Measurements from ENCODE around the gene CASP7.
A peak's percentile ranks its signal among the peaks of the same experiment; 100 is the strongest.

Gene CASP7

GRCh38 chr10:113666682-113667252 is 12.9 kb upstream of the CASP7 start:
- peak in 1 of 2 donors; percentile 35 for DNase-seq

- DNase-seq: peak; percentile 21 to 95
These were observed 739 bp downstream of the CASP7 start for GRCh38 chr10:113680190-113681111.

GRCh38 chr10:113681533-113682470 is 2.1 kb downstream of the CASP7 start:
- DNase-seq: no peak

- DNase-seq: no peak
These were observed 3.6 kb downstream of the CASP7 start for GRCh38 chr10:113683300-113683699.

- DNase-seq: no peak
These were observed 6.3 kb downstream of the CASP7 start for GRCh38 chr10:113686028-113686427.

GRCh38 chr10:113687037-113687436 is 7.3 kb downstream of the CASP7 start:
- no peak for DNase-seq

GRCh38 chr10:113689057-113689456 is 9.3 kb downstream of the CASP7 start:
- DNase-seq: no peak

GRCh38 chr10:113689574-113689973 is 9.9 kb downstream of the CASP7 start:
- no peak for DNase-seq

- DNase-seq: no peak
These were observed 11.0 kb downstream of the CASP7 start for GRCh38 chr10:113690749-113691148.

- DNase-seq: no peak
These were observed 11.7 kb downstream of the CASP7 start for GRCh38 chr10:113691381-113691780.

- no peak for DNase-seq
These were observed 12.6 kb downstream of the CASP7 start for GRCh38 chr10:113692271-113692670.

GRCh38 chr10:113693348-113693747 is 13.6 kb downstream of the CASP7 start:
- DNase-seq: no peak

GRCh38 chr10:113695691-113696090 is 16.0 kb downstream of the CASP7 start:
- no peak for DNase-seq

- DNase-seq: no peak
These were observed 17.9 kb downstream of the CASP7 start for GRCh38 chr10:113697595-113697994.

- DNase-seq: no peak
These were observed 25.1 kb downstream of the CASP7 start for GRCh38 chr10:113704637-113705343.

GRCh38 chr10:113705344-113705652 is 25.6 kb downstream of the CASP7 start:
- no peak for DNase-seq

GRCh38 chr10:113706623-113707022 is 26.9 kb downstream of the CASP7 start:
- DNase-seq: no peak

GRCh38 chr10:113708640-113709039 is 28.9 kb downstream of the CASP7 start:
- DNase-seq: no peak

GRCh38 chr10:113709221-113709838 is 29.6 kb downstream of the CASP7 start:
- no peak for DNase-seq

- no peak for DNase-seq
These were observed 31.4 kb downstream of the CASP7 start for GRCh38 chr10:113711142-113711541.

GRCh38 chr10:113712024-113712423 is 32.3 kb downstream of the CASP7 start:
- DNase-seq: no peak

Measured in bone marrow (tissue), 2 donors.